Panc1 (cell line): Measurements from ENCODE around the gene POLR3B. TPM values are rescaled to one million over a fixed set of nuclear protein-coding genes. Genes with fewer than 3 reads are reported as not detected.

Experiments used
- ATAC-seq: fragments of 200-7000 bp; cut with Tn5 transposase; 2 replicates; pipeline ENCODE4 v1.9.1; 2020; ENCODE audit warnings: mild to moderate bottlenecking, moderate library complexity
- BruUV-seq: library from RNA; stranded (reverse); fragments of 400-500 nt; replicated peaks from 2 replicates; lab custom pipeline; 2021; lab: Mats Ljungman, UMichigan
- CTCF ChIA-PET: fragments of 300-600 bp; sonication (Branson Sonifier 250); formaldehyde crosslinking; loops from one replicate; lab custom pipeline; 2022; ENCODE audit warnings: antibody characterized with exemption; lab: Charles Lee
- POLR2A ChIA-PET: fragments of 300-600 bp; sonication (Branson Sonifier 250); formaldehyde crosslinking; loops from one replicate; lab custom pipeline; 2022; ENCODE audit warnings: antibody characterized with exemption; lab: Charles Lee
- DNase-seq: peaks from one replicate; pipeline ENCODE4 v3.0.0-alpha.2; 2010; ENCODE audit warnings: low read depth, low spot score
- H3K27ac ChIP-seq: 2 replicates; pipeline ENCODE4 v1.5.1; 2011; ENCODE audit warnings: mild to moderate bottlenecking, low read length, inconsistent platforms
- H3K27me3 ChIP-seq: fragments of 200-500 bp; sonication (Bioruptor generic); 2 replicates; pipeline ENCODE4 v1.6.0; 2014; ENCODE audit warnings: low read length, inconsistent platforms; ENCODE audit not compliant: control insufficient read depth, insufficient read depth
- H3K36me3 ChIP-seq: fragments of 200-500 bp; sonication (Bioruptor generic); 2 replicates; pipeline ENCODE4 v1.5.1; 2014; ENCODE audit warnings: inconsistent platforms, mild to moderate bottlenecking, low read length, moderate library complexity; ENCODE audit not compliant: control insufficient read depth, insufficient read depth
- H3K4me1 ChIP-seq: 2 replicates; pipeline ENCODE4 v1.5.1; 2011; ENCODE audit warnings: inconsistent platforms, mild to moderate bottlenecking, low read length, moderate library complexity; ENCODE audit not compliant: control insufficient read depth, insufficient read depth
- H3K4me3 ChIP-seq, 2 experiments: 2 replicates each; pipeline ENCODE4 v1.5.1; 2011 to 2012; ENCODE audit warnings: low read depth in 2 of 2, low read length in 2 of 2, mild to moderate bottlenecking in 2 of 2, inconsistent platforms in 1 of 2, moderate library complexity in 1 of 2
- H3K9me3 ChIP-seq: fragments of 200-500 bp; sonication (Bioruptor generic); 2 replicates; pipeline ENCODE4 v1.5.1; 2014; ENCODE audit warnings: low read depth, mild to moderate bottlenecking, inconsistent platforms, low read length, moderate library complexity; ENCODE audit not compliant: control insufficient read depth, insufficient read depth
- POLR2AphosphoS5 ChIP-seq: IDR thresholded peaks from 2 replicates; pipeline ENCODE4 v1.6.1; 2012; ENCODE audit warnings: mild to moderate bottlenecking, low read depth, low read length, moderate library complexity
- REST ChIP-seq, 2 experiments: IDR thresholded peaks; 2 replicates each; pipeline ENCODE4 v1.6.1; 2011 to 2012; ENCODE audit warnings: low read depth in 2 of 2, control low read depth in 1 of 2, low read length in 1 of 2, mild to moderate bottlenecking in 1 of 2, moderate library complexity in 1 of 2; ENCODE audit not compliant: insufficient read depth in 1 of 2
- SIN3A ChIP-seq: IDR thresholded peaks from 2 replicates; pipeline ENCODE4 v1.6.1; 2012; ENCODE audit warnings: low read depth, mild to moderate bottlenecking, low read length, moderate library complexity, borderline replicate concordance; ENCODE audit not compliant: insufficient read depth
- TCF7L2 ChIP-seq: IDR thresholded peaks from 2 replicates; pipeline ENCODE4 v1.6.1; 2011; ENCODE audit warnings: mild to moderate bottlenecking, low read depth, low read length, inconsistent platforms
- in situ Hi-C: cut with HindIII; loops from 2 replicates; pipeline ENCODE4 v1.10.0; 2016; ENCODE audit warnings: low sequenced_read_pairs, low pct_unique_long_range_greater_than_20kb
- intact Hi-C: fragments of 100-400 bp; cut with micrococcal nuclease; formaldehyde crosslinking; loops from one replicate; pipeline ENCODE4 v1.10.0; 2022; ENCODE audit not compliant: unreplicated experiment
- total RNA-seq: library from RNA; stranded (reverse); gene quantifications from one replicate; pipeline ENCODE4 v1.2.1, GENCODE V29; 2021; ENCODE audit not compliant: unreplicated experiment
- TF ChIP-seq, protein P1 (sequence below): fragments of 450-650 bp; IDR thresholded peaks from 2 replicates; pipeline ENCODE4 v1.5.1; 2017; ENCODE audit warnings: mild to moderate bottlenecking

POLR3B gene
- total RNA-seq, 1 experiment from 2014 or later = 8.2 TPM

GRCh38 chr12:106498056-106498455 lies 140.5 kb downstream of the POLR3B start:
- in situ Hi-C loops = no loop called here
- CTCF ChIA-PET = no interaction called here

GRCh38 chr12:106499628-106500027 lies 142.1 kb downstream of the POLR3B start:
- H3K36me3 ChIP-seq = no peaks in the 10 kb centered on the region; the same call in 1 of the 2 replicates
- TF ChIP-seq SIN3A = no peak
- TF ChIP-seq POLR2AphosphoS5 = no peak
- TF ChIP-seq REST (IDR thresholded peaks at IDR 0.05; ENCODE audit: insufficient read depth in 1 of 2, low read depth in 2 of 2, low read length in 1 of 2) = no peak
- TF ChIP-seq, protein P1, sequence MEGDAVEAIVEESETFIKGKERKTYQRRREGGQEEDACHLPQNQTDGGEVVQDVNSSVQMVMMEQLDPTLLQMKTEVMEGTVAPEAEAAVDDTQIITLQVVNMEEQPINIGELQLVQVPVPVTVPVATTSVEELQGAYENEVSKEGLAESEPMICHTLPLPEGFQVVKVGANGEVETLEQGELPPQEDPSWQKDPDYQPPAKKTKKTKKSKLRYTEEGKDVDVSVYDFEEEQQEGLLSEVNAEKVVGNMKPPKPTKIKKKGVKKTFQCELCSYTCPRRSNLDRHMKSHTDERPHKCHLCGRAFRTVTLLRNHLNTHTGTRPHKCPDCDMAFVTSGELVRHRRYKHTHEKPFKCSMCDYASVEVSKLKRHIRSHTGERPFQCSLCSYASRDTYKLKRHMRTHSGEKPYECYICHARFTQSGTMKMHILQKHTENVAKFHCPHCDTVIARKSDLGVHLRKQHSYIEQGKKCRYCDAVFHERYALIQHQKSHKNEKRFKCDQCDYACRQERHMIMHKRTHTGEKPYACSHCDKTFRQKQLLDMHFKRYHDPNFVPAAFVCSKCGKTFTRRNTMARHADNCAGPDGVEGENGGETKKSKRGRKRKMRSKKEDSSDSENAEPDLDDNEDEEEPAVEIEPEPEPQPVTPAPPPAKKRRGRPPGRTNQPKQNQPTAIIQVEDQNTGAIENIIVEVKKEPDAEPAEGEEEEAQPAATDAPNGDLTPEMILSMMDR = no peak
- no peak for TF ChIP-seq TCF7L2
- ChIA-PET POLR2A (interaction anchor here (0.6 kb wide), 1 partner anchor 160 kb away, joined by 5 read pairs; no protein-coding TSS in a partner anchor), CTCF (no interaction called here)
- DNase-seq = no peak
- intact Hi-C loops (no loop called here), in situ Hi-C loops (no loop called here)
- BruUV-seq = no TSS peak
- no peak overlapping the region for H3K4me3 ChIP-seq
- no peak overlapping the region for H3K27ac ChIP-seq
- no peak for ATAC-seq
- no peaks in the 10 kb centered on the region for H3K27me3 ChIP-seq
- H3K4me1 ChIP-seq = no peaks in the 10 kb centered on the region
- H3K9me3 ChIP-seq = no peaks in the 10 kb centered on the region

More at GRCh38 chr12:106498056-106498455, 140.5 kb downstream of the POLR3B start:
- intact Hi-C loops = no loop called here
- Histone ChIP-seq H3K36me3 (no peaks in the 10 kb centered on the region), H3K27ac (no peak overlapping the region), H3K9me3 (no peaks in the 10 kb centered on the region), H3K4me1 (no peaks in the 10 kb centered on the region), H3K4me3 (no peak overlapping the region), H3K27me3 (no peaks in the 10 kb centered on the region)
- DNase-seq = no peak
- no peak for TF ChIP-seq POLR2AphosphoS5
- no peak for TF ChIP-seq TCF7L2
- TF ChIP-seq, protein P1 = no peak
- no peak for TF ChIP-seq REST (IDR thresholded peaks at IDR 0.05; ENCODE audit: insufficient read depth in 1 of 2, low read depth in 2 of 2, low read length in 1 of 2)
- TF ChIP-seq SIN3A = no peak
- POLR2A ChIA-PET = no interaction called here
- no peak for ATAC-seq
- BruUV-seq = no TSS peak
